PC-3 (cell line): ENCODE results near the gene EVA1B. TPM values are rescaled to one million over a fixed set of nuclear protein-coding genes. Genes with fewer than 3 reads are reported as not detected.

Experiments used
- ATAC-seq: fragments of 200-7000 bp; cut with Tn5 transposase; 2 replicates; pipeline ENCODE4 v1.9.1; 2020; ENCODE audit warnings: mild to moderate bottlenecking, moderate library complexity
- BruUV-seq: library from RNA; stranded (reverse); fragments of 400-500 nt; replicated peaks from 2 replicates; lab custom pipeline; 2021; lab: Mats Ljungman, UMichigan
- CTCF ChIA-PET: fragments of 300-600 bp; sonication (Branson Sonifier 250); formaldehyde crosslinking; loops from one replicate; lab custom pipeline; 2022; ENCODE audit warnings: antibody characterized with exemption; lab: Charles Lee
- POLR2A ChIA-PET: fragments of 300-600 bp; sonication (Branson Sonifier 250); formaldehyde crosslinking; loops from one replicate; lab custom pipeline; 2022; ENCODE audit warnings: antibody characterized with exemption; ENCODE audit not compliant: unreplicated experiment; lab: Charles Lee
- DNase-seq: peaks from one replicate; pipeline ENCODE4 v3.0.0-alpha.2; 2015
- H2AFZ ChIP-seq: fragments of 300-600 bp; sonication (generic); 2 replicates; pipeline ENCODE4 v1.6.0; 2016; ENCODE audit warnings: antibody characterized with exemption, low read length
- H3F3A ChIP-seq: fragments of 300-600 bp; sonication (generic); one replicate; pipeline ENCODE4 v1.6.0; 2017; ENCODE audit warnings: antibody characterized with exemption, low read length, control low read depth, mild to moderate bottlenecking; ENCODE audit not compliant: unreplicated experiment
- H3K27ac ChIP-seq: fragments of 300-600 bp; sonication (generic); 2 replicates; pipeline ENCODE4 v1.5.1; 2016; ENCODE audit warnings: mild to moderate bottlenecking, low read length
- H3K27me3 ChIP-seq: fragments of 300-600 bp; sonication (generic); 2 replicates; pipeline ENCODE4 v1.6.1; 2016; ENCODE audit warnings: low read length, mixed read lengths
- H3K36me3 ChIP-seq: fragments of 300-600 bp; sonication (generic); 2 replicates; pipeline ENCODE4 v1.6.1; 2016; ENCODE audit warnings: low read depth, mixed run types, low read length, mixed read lengths
- H3K4me1 ChIP-seq: fragments of 300-600 bp; sonication (generic); 2 replicates; pipeline ENCODE4 v1.5.1; 2016; ENCODE audit warnings: low read length; ENCODE audit not compliant: insufficient read depth
- H3K4me2 ChIP-seq: fragments of 300-600 bp; sonication (generic); 2 replicates; pipeline ENCODE4 v1.6.0; 2016; ENCODE audit warnings: low read length
- H3K4me3 ChIP-seq: fragments of 300-600 bp; sonication (generic); 2 replicates; pipeline ENCODE4 v1.5.1; 2016; ENCODE audit warnings: mild to moderate bottlenecking, low read length, mixed read lengths
- H3K79me2 ChIP-seq: fragments of 300-600 bp; sonication (generic); 2 replicates; pipeline ENCODE4 v1.6.1; 2017; ENCODE audit warnings: low read length, mixed read lengths
- H3K9ac ChIP-seq: fragments of 300-600 bp; sonication (generic); 2 replicates; pipeline ENCODE4 v1.6.0; 2016; ENCODE audit warnings: mild to moderate bottlenecking, low read length
- H3K9me2 ChIP-seq: fragments of 300-600 bp; sonication (generic); replicated peaks from 2 replicates; pipeline ENCODE4 v1.6.1; 2016; ENCODE audit warnings: mixed run types, low read length, mixed read lengths
- H3K9me3 ChIP-seq: fragments of 300-600 bp; sonication (generic); 2 replicates; pipeline ENCODE4 v1.6.1; 2016; ENCODE audit warnings: low read length, mixed read lengths
- H4K20me1 ChIP-seq: fragments of 300-600 bp; sonication (generic); 2 replicates; pipeline ENCODE4 v1.6.1; 2016; ENCODE audit warnings: low read length, mixed read lengths
- CTCF ChIP-seq: fragments of 300-600 bp; sonication (generic); conservative IDR thresholded peaks from 2 replicates; pipeline ENCODE4 v1.5.1; 2017; ENCODE audit warnings: antibody characterized with exemption, low read depth, mild to moderate bottlenecking, low read length
- EZH2 ChIP-seq: fragments of 300-600 bp; sonication (generic); IDR thresholded peaks from one replicate; pipeline ENCODE4 v1.6.1; 2017; ENCODE audit warnings: antibody characterized with exemption, mild to moderate bottlenecking, low read length; ENCODE audit not compliant: unreplicated experiment
- EZH2phosphoT487 ChIP-seq: fragments of 300-600 bp; sonication (generic); IDR thresholded peaks from 2 replicates; pipeline ENCODE4 v1.6.1; 2018; ENCODE audit warnings: mild to moderate bottlenecking, antibody characterized with exemption, low read length, borderline replicate concordance
- intact Hi-C: fragments of 100-400 bp; cut with micrococcal nuclease; formaldehyde crosslinking; loops from 2 replicates; pipeline ENCODE4 v1.9.0; 2023
- total RNA-seq: library from RNA; depleted of rRNA; stranded (reverse); fragments of >200 nt; gene quantifications from 2 replicates; pipeline ENCODE4 v1.2.3, GENCODE V29; 2014

The EVA1B gene
- total RNA-seq, 1 experiment from 2014 or later: 89.1 TPM

DNA sequence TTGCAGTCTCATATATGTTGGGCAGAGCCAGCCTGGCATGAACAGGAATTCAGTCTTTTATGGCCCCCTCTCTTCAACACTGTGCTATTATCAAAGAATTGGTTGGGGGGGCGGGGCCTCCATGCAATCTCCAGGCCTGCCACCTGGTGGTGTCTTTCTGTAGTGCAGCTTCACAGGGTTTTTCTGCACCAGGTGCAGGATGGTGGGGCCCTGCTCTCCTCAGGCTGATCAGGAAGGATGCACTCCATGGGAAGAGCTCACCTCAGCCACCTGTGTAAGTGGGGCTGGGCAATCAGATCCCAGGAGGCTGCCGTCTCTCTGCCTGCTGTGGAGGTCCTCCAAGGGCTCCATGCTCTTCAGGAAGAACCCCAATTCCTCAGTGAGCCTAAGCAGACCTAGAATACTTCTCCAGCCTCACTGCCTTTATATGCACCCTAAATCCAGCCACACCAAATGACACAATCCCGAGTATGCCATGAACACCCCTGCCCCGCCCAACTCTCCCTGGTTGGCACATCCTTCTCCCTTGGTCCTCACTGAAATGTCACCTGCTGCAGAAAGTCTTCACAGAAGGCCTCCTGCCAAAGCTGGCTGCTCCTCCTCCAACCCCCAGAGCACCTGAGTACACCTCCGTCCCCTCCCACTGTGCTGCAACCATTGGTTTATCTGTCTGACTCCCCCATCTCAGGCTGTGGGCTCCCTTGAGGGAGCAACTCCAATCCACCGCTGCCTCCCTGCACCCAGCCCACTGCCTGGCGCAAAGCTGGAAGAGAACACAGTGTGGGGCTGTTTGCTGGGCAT is 45.8 kb upstream of the EVA1B start:
- Histone ChIP-seq H3K9ac (no peak overlapping the region), H3K79me2 (peaks cover 71% of the 10 kb centered on the region), H3K9me3 (no peaks in the 10 kb centered on the region), H3F3A (peaks cover 14% of the 10 kb centered on the region), H3K4me2 (no peak overlapping the region), H3K9me2 (no peaks in the 10 kb centered on the region), H4K20me1 (no peaks in the 10 kb centered on the region), H2AFZ (no peak overlapping the region), H3K36me3 (peaks cover 21% of the 10 kb centered on the region; the same call in 1 of the 2 replicates), H3K27ac (no peak overlapping the region), H3K4me1 (peaks cover 37% of the 10 kb centered on the region), H3K27me3 (no peaks in the 10 kb centered on the region), H3K4me3 (no peak overlapping the region)
- no TSS peak for BruUV-seq
- TF ChIP-seq CTCF (peak; percentile 84), EZH2 (no peak)
- POLR2A ChIA-PET: interaction anchor here (1.0 kb wide), 1 partner anchor 18 kb away, joined by 3 read pairs; no protein-coding TSS in a partner anchor
- intact Hi-C loops: loop anchor here (1.0 kb wide), 2 partner anchors 27 to 51 kb away; no protein-coding TSS in a partner anchor
- DNase-seq (peak; percentile 87), ATAC-seq (peak; percentile 29)
- CTCF ChIA-PET: interaction anchor here (0.5 to 1.4 kb wide), 3 partner anchors 13 to 65 kb away, joined by 3 to 17 read pairs (median 6); no protein-coding TSS in a partner anchor

DNA sequence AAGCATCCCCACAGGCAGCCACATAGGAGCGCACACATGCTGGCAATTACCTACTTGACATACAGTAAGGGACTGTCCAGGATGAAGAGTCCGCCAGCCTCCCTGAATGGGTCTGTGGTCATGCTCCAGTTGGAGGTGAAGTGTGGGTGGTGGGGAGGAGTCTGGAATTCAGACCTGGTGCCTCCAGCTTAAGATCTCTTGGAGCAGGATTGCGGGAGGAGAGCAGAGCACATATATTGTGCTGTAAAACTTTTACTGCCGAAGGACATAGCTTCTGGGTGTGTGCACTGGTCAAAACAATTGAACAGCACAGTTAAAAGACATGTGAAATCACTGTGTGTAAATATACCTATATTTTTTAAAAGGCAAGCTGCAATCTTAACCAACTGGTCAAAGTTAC is 44.4 kb upstream of the EVA1B start:
- Histone ChIP-seq H3K79me2 (peaks cover 65% of the 10 kb centered on the region), H3K9me2 (no peaks in the 10 kb centered on the region)
- intact Hi-C loops: no loop called here

More for the DNA sequence above, 44.4 kb upstream of the EVA1B start:
- ChIA-PET CTCF (interaction anchor here (0.6 kb wide), 1 partner anchor 653 kb away, joined by 3 read pairs; no protein-coding TSS in a partner anchor), POLR2A (no interaction called here)
- Histone ChIP-seq H3K36me3 (peaks cover 19% of the 10 kb centered on the region; the same call in 1 of the 2 replicates), H4K20me1 (no peaks in the 10 kb centered on the region), H3K27ac (no peak overlapping the region), H3K9ac (no peak overlapping the region), H3K4me1 (peaks cover 23% of the 10 kb centered on the region), H3F3A (peaks cover 2% of the 10 kb centered on the region), H3K4me2 (no peak overlapping the region), H3K9me3 (no peaks in the 10 kb centered on the region), H3K27me3 (no peaks in the 10 kb centered on the region), H2AFZ (no peak overlapping the region), H3K4me3 (no peak overlapping the region)
- TF ChIP-seq EZH2phosphoT487 (no peak), EZH2 (no peak), CTCF (no peak)
- DNase-seq (no peak), ATAC-seq (peak; percentile 54)
- BruUV-seq: no TSS peak
